ENCODE data around the gene GABARAPL1.
"Not testable (repeated sequence)": the region's sequence is repeated elsewhere in the genome, so short reads cannot be mapped to it uniquely, and the experiment has no call there.

The GABARAPL1 gene

DNA sequence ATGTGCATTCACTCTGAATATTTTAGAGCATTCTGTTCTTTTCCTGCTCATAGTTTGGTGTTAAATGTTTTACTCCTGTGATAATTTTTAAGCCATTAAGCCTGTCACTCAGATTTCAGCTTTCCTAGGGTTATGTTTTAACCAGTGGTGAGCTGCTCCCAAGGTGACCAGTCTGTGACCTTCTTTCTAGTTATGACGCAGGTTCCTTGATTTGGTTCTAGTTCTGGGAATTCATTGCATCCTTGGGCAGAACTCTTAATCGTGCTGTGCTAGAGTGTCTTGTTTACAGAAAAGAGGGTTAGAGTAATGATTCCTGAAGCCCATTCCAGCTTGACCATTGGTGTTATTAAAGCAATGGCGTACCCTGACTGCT lies 2.2 kb downstream of the GABARAPL1 start:
- no peaks in the 10 kb centered on the region for H3K9me3 ChIP-seq (ENCODE audit: control insufficient read depth, low read length)
- 100% methylated on average over 1 of the region's 3 CpGs for WGBS, 2 experiments (ENCODE audit: insufficient coverage in 2 of 2)
- H3K27ac ChIP-seq (ENCODE audit: low read depth, low read length, severe bottlenecking), result no peak overlapping the region
- H3K4me3 ChIP-seq (ENCODE audit: extremely low read depth, insufficient read depth, low read length, poor library complexity, severe bottlenecking), result peak overlapping the region; percentile 96
- peaks cover 36% of the 10 kb centered on the region for H3K36me3 ChIP-seq (ENCODE audit: control insufficient read depth, insufficient read depth, low read length)
- H3K4me1 ChIP-seq (ENCODE audit: control insufficient read depth, insufficient read depth, low read length, poor library complexity, severe bottlenecking), result peaks cover 18% of the 10 kb centered on the region

DNA sequence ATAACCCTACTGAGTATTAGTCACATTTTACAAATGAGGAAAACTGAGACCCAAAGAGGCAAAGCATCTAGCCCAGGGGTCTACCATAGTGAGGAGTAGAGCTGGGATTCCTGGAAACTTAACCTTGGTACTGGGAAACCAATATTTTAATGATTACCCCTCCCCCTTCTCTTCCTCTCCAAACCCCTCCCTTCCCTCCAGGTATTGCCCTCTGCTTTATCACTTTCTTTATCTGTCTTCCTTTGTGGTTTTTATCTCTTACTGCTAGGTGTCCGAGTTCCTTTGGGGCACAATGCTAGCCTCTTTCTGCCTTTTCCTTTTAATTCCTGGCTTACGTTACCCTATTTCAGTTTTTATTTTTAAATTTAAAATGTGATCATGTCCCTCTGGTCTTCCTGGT lies 2.8 kb downstream of the GABARAPL1 start:
- peaks cover 42% of the 10 kb centered on the region for H3K36me3 ChIP-seq (ENCODE audit: control insufficient read depth, insufficient read depth, low read length)
- no peaks in the 10 kb centered on the region for H3K9me3 ChIP-seq (ENCODE audit: control insufficient read depth, low read length)
- peaks cover 18% of the 10 kb centered on the region for H3K4me1 ChIP-seq (ENCODE audit: control insufficient read depth, insufficient read depth, low read length, poor library complexity, severe bottlenecking)
- H3K27ac ChIP-seq (ENCODE audit: low read depth, low read length, severe bottlenecking), result no peak overlapping the region
- WGBS, 2 experiments (ENCODE audit: insufficient coverage in 2 of 2), result 67% methylated on average over 1 of the region's 2 CpGs; no CpG with 5 or more reads in 1 of the 2 experiments
- H3K4me3 ChIP-seq (ENCODE audit: extremely low read depth, insufficient read depth, low read length, poor library complexity, severe bottlenecking), result peak overlapping the region; percentile 96

DNA sequence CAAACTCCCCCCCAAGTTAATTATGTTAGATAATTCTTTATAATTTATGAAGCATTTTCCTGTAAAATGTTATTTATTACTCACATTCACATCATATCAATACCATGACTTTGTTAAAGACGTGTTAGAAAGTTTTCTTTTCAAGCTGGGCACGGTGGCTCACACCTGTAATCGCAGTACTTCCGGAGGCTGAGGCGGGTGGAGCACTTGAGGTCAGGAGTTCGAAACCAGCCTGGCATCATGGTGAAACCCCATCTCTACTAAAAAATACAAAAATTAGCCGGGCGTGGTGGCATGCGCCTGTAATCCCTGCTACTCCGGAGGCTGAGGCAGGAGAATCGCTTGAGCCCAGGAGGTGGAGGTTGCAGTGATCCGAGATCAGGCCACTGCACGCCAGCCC lies 3.3 kb downstream of the GABARAPL1 start:
- H3K4me3 ChIP-seq (ENCODE audit: extremely low read depth, insufficient read depth, low read length, poor library complexity, severe bottlenecking); H3K9me3 ChIP-seq (ENCODE audit: control insufficient read depth, low read length); H3K27ac ChIP-seq (ENCODE audit: low read depth, low read length, severe bottlenecking): not testable (repeated sequence)
- WGBS, 2 experiments (ENCODE audit: insufficient coverage in 2 of 2), result 92 to 97% methylated on average over 12 of the region's 13 CpGs
- Histone ChIP-seq H3K4me1 (ENCODE audit: control insufficient read depth, insufficient read depth, low read length, poor library complexity, severe bottlenecking) (peaks cover 18% of the 10 kb centered on the region), H3K36me3 (ENCODE audit: control insufficient read depth, insufficient read depth, low read length) (peaks cover 47% of the 10 kb centered on the region)

GRCh38 chr12:10218021-10218420 lies 5.3 kb downstream of the GABARAPL1 start:
- Histone ChIP-seq H3K4me3 (ENCODE audit: extremely low read depth, insufficient read depth, low read length, poor library complexity, severe bottlenecking) (no peak overlapping the region), H3K36me3 (ENCODE audit: control insufficient read depth, insufficient read depth, low read length) (peaks cover 67% of the 10 kb centered on the region), H3K27ac (ENCODE audit: low read depth, low read length, severe bottlenecking) (no peak overlapping the region), H3K4me1 (ENCODE audit: control insufficient read depth, insufficient read depth, low read length, poor library complexity, severe bottlenecking) (peaks cover 15% of the 10 kb centered on the region), H3K9me3 (ENCODE audit: control insufficient read depth, low read length) (no peaks in the 10 kb centered on the region)
- 91 to 98% methylated on average over 5 of the region's 6 CpGs for WGBS, 2 experiments (ENCODE audit: insufficient coverage in 2 of 2)

DNA sequence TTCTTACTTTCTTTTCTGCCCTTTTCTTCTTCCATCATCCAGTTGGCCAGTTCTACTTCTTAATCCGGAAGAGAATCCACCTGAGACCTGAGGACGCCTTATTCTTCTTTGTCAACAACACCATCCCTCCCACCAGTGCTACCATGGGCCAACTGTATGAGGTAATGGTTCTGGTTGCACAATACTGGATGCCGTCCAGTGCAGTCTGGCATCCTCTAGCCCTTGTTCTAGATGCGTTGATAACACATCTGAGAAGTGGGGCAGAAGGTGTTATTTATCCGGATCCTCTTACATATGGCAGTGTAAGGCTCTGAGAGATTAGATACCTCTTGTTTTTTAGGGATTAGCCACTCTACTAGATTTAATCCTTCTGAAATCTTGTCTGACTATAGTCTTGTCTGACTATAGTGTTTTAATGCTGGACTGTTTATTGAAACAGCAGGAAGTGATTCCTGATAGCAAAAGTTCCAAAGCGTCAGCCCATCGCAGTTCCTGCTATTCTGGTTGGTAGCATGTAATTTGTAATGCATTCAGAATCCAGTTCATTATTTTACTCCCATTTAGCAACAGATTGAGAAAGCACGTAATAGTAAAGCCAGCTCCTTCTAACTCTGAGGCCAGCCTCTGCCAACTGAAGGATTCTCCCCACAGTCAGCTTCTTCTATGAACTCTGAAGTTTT lies 7.9 kb downstream of the GABARAPL1 start:
- Histone ChIP-seq H3K27ac (ENCODE audit: low read depth, low read length, severe bottlenecking) (no peak overlapping the region), H3K4me3 (ENCODE audit: extremely low read depth, insufficient read depth, low read length, poor library complexity, severe bottlenecking) (no peak overlapping the region), H3K36me3 (ENCODE audit: control insufficient read depth, insufficient read depth, low read length) (peaks cover 81% of the 10 kb centered on the region), H3K9me3 (ENCODE audit: control insufficient read depth, low read length) (no peaks in the 10 kb centered on the region), H3K4me1 (ENCODE audit: control insufficient read depth, insufficient read depth, low read length, poor library complexity, severe bottlenecking) (peaks cover 6% of the 10 kb centered on the region)
- 95 to 100% methylated on average over 3 of the region's 8 CpGs for WGBS, 2 experiments (ENCODE audit: insufficient coverage in 2 of 2)

- H3K36me3 ChIP-seq (ENCODE audit: control insufficient read depth, insufficient read depth, low read length), result peaks cover 72% of the 10 kb centered on the region
- no peak overlapping the region for H3K4me3 ChIP-seq (ENCODE audit: extremely low read depth, insufficient read depth, low read length, poor library complexity, severe bottlenecking)
- no CpG with 5 or more reads among the region's 5 CpGs for WGBS, 2 experiments (ENCODE audit: insufficient coverage in 2 of 2)
- H3K4me1 ChIP-seq (ENCODE audit: control insufficient read depth, insufficient read depth, low read length, poor library complexity, severe bottlenecking), result no peaks in the 10 kb centered on the region
- no peak overlapping the region for H3K27ac ChIP-seq (ENCODE audit: low read depth, low read length, severe bottlenecking)
- H3K9me3 ChIP-seq (ENCODE audit: control insufficient read depth, low read length), result no peaks in the 10 kb centered on the region
Observed at GRCh38 chr12:10221846-10222245, 9.2 kb downstream of the GABARAPL1 start.

GRCh38 chr12:10223208-10223607 lies 10.5 kb downstream of the GABARAPL1 start:
- H3K4me3 ChIP-seq (ENCODE audit: extremely low read depth, insufficient read depth, low read length, poor library complexity, severe bottlenecking), result no peak overlapping the region
- no peaks in the 10 kb centered on the region for H3K9me3 ChIP-seq (ENCODE audit: control insufficient read depth, low read length)
- no peaks in the 10 kb centered on the region for H3K4me1 ChIP-seq (ENCODE audit: control insufficient read depth, insufficient read depth, low read length, poor library complexity, severe bottlenecking)
- no peak overlapping the region for H3K27ac ChIP-seq (ENCODE audit: low read depth, low read length, severe bottlenecking)
- peaks cover 62% of the 10 kb centered on the region for H3K36me3 ChIP-seq (ENCODE audit: control insufficient read depth, insufficient read depth, low read length)
- WGBS, 2 experiments (ENCODE audit: insufficient coverage in 2 of 2), result 89 to 90% methylated on average over 4 of the region's 5 CpGs

DNA sequence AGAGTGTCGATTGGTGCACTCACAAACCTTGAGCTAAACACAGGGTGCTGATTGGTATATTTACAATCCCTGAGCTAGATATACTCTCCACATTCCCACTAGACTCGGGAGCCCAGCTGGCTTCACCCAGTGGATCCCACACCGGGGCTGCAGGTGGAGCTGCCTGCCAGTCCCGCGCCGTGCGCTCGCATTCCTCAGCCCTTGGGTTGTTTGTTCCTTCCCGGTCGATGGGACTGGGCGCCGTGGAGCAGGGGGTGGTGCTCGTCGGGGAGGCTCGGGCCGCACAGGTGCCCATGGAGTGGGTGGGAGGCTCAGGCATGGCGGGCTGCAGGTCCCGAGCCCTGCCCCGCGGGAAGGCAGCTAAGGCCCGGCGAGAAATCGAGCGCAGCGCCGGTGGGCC lies 12.7 kb downstream of the GABARAPL1 start:
- H3K4me3 ChIP-seq (ENCODE audit: extremely low read depth, insufficient read depth, low read length, poor library complexity, severe bottlenecking), result not testable (repeated sequence)

DNA sequence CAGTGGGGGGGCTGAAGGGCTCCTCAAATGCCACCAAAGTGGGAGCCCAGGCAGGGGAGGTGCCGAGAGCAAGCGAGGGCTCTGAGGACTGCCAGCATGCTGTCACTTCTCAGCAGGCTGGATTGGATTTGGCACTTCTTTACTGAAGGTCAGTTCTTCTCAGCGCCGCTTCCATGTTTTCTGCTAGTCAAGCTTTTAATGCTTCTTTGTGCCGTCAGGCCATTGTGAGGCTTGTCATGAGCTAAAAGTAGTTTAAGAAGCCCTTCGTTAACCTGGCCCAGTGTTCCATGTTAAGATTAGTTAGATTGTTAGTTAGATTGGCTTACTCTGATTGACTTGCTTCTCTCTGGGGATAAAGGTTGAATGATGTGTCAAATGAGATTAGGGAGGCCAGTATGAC lies 13.4 kb downstream of the GABARAPL1 start:
- 99 to 100% methylated on average over 6 of the region's 6 CpGs for WGBS, 2 experiments (ENCODE audit: insufficient coverage in 2 of 2)
- H3K27ac ChIP-seq (ENCODE audit: low read depth, low read length, severe bottlenecking), result no peak overlapping the region
- peaks cover 33% of the 10 kb centered on the region for H3K36me3 ChIP-seq (ENCODE audit: control insufficient read depth, insufficient read depth, low read length)
- H3K9me3 ChIP-seq (ENCODE audit: control insufficient read depth, low read length), result no peaks in the 10 kb centered on the region
- no peaks in the 10 kb centered on the region for H3K4me1 ChIP-seq (ENCODE audit: control insufficient read depth, insufficient read depth, low read length, poor library complexity, severe bottlenecking)
- no peak overlapping the region for H3K4me3 ChIP-seq (ENCODE audit: extremely low read depth, insufficient read depth, low read length, poor library complexity, severe bottlenecking)

More for the DNA sequence above, 12.7 kb downstream of the GABARAPL1 start:
- H3K9me3 ChIP-seq (ENCODE audit: control insufficient read depth, low read length); H3K27ac ChIP-seq (ENCODE audit: low read depth, low read length, severe bottlenecking); H3K4me1 ChIP-seq (ENCODE audit: control insufficient read depth, insufficient read depth, low read length, poor library complexity, severe bottlenecking): not testable (repeated sequence)
- H3K36me3 ChIP-seq (ENCODE audit: control insufficient read depth, insufficient read depth, low read length), result peaks cover 40% of the 10 kb centered on the region
- 80 to 97% methylated on average over 1 to 16 of the region's 26 CpGs for WGBS, 2 experiments (ENCODE audit: insufficient coverage in 2 of 2)

DNA sequence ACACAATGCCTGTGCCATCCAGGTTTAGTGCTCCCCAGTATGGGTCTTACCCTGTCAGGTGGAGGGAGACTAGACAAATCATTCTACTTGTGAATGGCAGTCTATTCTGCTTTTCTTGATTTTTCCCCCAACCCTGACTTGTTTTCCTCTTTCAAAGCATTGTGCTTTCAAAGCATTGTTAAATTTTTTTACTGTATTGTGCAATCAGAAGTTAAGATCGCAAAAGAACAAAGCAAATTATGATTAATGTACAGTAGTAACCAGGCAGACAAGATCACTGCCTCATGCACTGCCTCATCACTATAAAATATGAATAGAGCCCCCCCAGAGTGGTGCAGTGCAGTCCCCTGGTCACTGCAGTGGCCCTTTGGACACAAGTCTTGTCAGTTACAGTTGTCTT lies 14.1 kb downstream of the GABARAPL1 start:
- Histone ChIP-seq H3K36me3 (ENCODE audit: control insufficient read depth, insufficient read depth, low read length) (peaks cover 26% of the 10 kb centered on the region), H3K9me3 (ENCODE audit: control insufficient read depth, low read length) (no peaks in the 10 kb centered on the region), H3K27ac (ENCODE audit: low read depth, low read length, severe bottlenecking) (no peak overlapping the region), H3K4me3 (ENCODE audit: extremely low read depth, insufficient read depth, low read length, poor library complexity, severe bottlenecking) (no peak overlapping the region), H3K4me1 (ENCODE audit: control insufficient read depth, insufficient read depth, low read length, poor library complexity, severe bottlenecking) (no peaks in the 10 kb centered on the region)
- no CpG with 5 or more reads among the region's 1 CpG for WGBS, 2 experiments (ENCODE audit: insufficient coverage in 2 of 2)

DNA sequence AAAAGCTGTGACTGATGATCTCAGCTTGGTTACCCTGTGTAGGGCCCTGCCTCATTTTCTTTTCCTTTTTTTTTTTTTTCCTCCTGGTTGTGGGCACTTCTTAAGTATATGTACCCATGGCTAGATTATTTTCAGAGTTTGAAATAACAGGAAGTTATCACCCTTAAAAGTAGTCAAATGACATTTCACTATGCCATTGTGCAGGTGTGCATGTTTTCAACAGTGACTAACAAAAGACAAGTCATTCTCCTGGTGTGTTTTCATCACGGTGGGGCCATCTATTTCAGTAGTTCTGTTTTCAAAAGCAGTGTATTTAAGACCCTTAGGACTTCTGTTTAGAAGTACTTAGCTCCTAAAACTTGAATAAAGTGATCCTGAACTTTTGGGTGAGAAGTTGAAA lies 15.0 kb downstream of the GABARAPL1 start:
- Histone ChIP-seq H3K4me1 (ENCODE audit: control insufficient read depth, insufficient read depth, low read length, poor library complexity, severe bottlenecking) (no peaks in the 10 kb centered on the region), H3K36me3 (ENCODE audit: control insufficient read depth, insufficient read depth, low read length) (peaks cover 22% of the 10 kb centered on the region), H3K9me3 (ENCODE audit: control insufficient read depth, low read length) (no peaks in the 10 kb centered on the region), H3K27ac (ENCODE audit: low read depth, low read length, severe bottlenecking) (no peak overlapping the region), H3K4me3 (ENCODE audit: extremely low read depth, insufficient read depth, low read length, poor library complexity, severe bottlenecking) (no peak overlapping the region)
- 80 to 88% methylated on average over 1 of the region's 1 CpG for WGBS, 2 experiments (ENCODE audit: insufficient coverage in 2 of 2)
